Measurements from ENCODE around the gene KRT78.

GRCh38 chr12:52837781-52838608 is 10.8 kb downstream of the KRT78 start:
- TF ChIP-seq SP1 (CRISPR knock-in tag; IDR thresholded peaks at IDR 0.05), result no peak
- TF ChIP-seq ETV6 (IDR thresholded peaks at IDR 0.05; ENCODE audit: borderline replicate concordance in 1 of 2, low read depth in 2 of 2, low read length in 1 of 2), result no peak
- TF ChIP-seq ETV6 (CRISPR knock-in tag; IDR thresholded peaks at IDR 0.05; ENCODE audit: borderline replicate concordance), result no peak
- TF ChIP-seq KDM1A (IDR thresholded peaks at IDR 0.05), result no peak
- TF ChIP-seq ZKSCAN3 (CRISPR knock-in tag; IDR thresholded peaks at IDR 0.05), result no peak
- TF ChIP-seq RFX1 (IDR thresholded peaks at IDR 0.05), result no peak
- TF ChIP-seq RNF2 (IDR thresholded peaks at IDR 0.05), result no peak
- TF ChIP-seq GMEB1 (CRISPR knock-in tag; IDR thresholded peaks at IDR 0.05), result no peak
- TF ChIP-seq HMG20A (CRISPR knock-in tag; conservative IDR thresholded peaks at IDR 0.05), result no peak
- TF ChIP-seq XRCC5 (IDR thresholded peaks at IDR 0.05; ENCODE audit: low read depth, low read length), result no peak
- no peak for TF ChIP-seq ZFP1 (CRISPR knock-in tag; IDR thresholded peaks at IDR 0.05)
- no peak for TF ChIP-seq CTCF (IDR thresholded peaks at IDR 0.05 in 2 of 3, conservative IDR thresholded peaks at IDR 0.05 in 1 of 3; ENCODE audit: insufficient read depth in 2 of 3, low read depth in 1 of 3, low read length in 3 of 3)
- TF ChIP-seq, protein P1, sequence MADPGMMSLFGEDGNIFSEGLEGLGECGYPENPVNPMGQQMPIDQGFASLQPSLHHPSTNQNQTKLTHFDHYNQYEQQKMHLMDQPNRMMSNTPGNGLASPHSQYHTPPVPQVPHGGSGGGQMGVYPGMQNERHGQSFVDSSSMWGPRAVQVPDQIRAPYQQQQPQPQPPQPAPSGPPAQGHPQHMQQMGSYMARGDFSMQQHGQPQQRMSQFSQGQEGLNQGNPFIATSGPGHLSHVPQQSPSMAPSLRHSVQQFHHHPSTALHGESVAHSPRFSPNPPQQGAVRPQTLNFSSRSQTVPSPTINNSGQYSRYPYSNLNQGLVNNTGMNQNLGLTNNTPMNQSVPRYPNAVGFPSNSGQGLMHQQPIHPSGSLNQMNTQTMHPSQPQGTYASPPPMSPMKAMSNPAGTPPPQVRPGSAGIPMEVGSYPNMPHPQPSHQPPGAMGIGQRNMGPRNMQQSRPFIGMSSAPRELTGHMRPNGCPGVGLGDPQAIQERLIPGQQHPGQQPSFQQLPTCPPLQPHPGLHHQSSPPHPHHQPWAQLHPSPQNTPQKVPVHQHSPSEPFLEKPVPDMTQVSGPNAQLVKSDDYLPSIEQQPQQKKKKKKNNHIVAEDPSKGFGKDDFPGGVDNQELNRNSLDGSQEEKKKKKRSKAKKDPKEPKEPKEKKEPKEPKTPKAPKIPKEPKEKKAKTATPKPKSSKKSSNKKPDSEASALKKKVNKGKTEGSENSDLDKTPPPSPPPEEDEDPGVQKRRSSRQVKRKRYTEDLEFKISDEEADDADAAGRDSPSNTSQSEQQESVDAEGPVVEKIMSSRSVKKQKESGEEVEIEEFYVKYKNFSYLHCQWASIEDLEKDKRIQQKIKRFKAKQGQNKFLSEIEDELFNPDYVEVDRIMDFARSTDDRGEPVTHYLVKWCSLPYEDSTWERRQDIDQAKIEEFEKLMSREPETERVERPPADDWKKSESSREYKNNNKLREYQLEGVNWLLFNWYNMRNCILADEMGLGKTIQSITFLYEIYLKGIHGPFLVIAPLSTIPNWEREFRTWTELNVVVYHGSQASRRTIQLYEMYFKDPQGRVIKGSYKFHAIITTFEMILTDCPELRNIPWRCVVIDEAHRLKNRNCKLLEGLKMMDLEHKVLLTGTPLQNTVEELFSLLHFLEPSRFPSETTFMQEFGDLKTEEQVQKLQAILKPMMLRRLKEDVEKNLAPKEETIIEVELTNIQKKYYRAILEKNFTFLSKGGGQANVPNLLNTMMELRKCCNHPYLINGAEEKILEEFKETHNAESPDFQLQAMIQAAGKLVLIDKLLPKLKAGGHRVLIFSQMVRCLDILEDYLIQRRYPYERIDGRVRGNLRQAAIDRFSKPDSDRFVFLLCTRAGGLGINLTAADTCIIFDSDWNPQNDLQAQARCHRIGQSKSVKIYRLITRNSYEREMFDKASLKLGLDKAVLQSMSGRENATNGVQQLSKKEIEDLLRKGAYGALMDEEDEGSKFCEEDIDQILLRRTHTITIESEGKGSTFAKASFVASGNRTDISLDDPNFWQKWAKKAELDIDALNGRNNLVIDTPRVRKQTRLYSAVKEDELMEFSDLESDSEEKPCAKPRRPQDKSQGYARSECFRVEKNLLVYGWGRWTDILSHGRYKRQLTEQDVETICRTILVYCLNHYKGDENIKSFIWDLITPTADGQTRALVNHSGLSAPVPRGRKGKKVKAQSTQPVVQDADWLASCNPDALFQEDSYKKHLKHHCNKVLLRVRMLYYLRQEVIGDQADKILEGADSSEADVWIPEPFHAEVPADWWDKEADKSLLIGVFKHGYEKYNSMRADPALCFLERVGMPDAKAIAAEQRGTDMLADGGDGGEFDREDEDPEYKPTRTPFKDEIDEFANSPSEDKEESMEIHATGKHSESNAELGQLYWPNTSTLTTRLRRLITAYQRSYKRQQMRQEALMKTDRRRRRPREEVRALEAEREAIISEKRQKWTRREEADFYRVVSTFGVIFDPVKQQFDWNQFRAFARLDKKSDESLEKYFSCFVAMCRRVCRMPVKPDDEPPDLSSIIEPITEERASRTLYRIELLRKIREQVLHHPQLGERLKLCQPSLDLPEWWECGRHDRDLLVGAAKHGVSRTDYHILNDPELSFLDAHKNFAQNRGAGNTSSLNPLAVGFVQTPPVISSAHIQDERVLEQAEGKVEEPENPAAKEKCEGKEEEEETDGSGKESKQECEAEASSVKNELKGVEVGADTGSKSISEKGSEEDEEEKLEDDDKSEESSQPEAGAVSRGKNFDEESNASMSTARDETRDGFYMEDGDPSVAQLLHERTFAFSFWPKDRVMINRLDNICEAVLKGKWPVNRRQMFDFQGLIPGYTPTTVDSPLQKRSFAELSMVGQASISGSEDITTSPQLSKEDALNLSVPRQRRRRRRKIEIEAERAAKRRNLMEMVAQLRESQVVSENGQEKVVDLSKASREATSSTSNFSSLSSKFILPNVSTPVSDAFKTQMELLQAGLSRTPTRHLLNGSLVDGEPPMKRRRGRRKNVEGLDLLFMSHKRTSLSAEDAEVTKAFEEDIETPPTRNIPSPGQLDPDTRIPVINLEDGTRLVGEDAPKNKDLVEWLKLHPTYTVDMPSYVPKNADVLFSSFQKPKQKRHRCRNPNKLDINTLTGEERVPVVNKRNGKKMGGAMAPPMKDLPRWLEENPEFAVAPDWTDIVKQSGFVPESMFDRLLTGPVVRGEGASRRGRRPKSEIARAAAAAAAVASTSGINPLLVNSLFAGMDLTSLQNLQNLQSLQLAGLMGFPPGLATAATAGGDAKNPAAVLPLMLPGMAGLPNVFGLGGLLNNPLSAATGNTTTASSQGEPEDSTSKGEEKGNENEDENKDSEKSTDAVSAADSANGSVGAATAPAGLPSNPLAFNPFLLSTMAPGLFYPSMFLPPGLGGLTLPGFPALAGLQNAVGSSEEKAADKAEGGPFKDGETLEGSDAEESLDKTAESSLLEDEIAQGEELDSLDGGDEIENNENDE (IDR thresholded peaks at IDR 0.05; ENCODE audit: low read depth, low read length), result no peak

Measured in K562 (cell line).